Psoas muscle (tissue), 8 donors: ENCODE measurements around the gene CAMTA1. TPM values are rescaled to one million over a fixed set of nuclear protein-coding genes. Genes with fewer than 3 reads are reported as not detected.
"Not testable (repeated sequence)": the region's sequence is repeated elsewhere in the genome, so short reads cannot be mapped to it uniquely, and the experiment has no call there.

Experiments
- ATAC-seq, 4 donors: fragments of 200-7000 bp; cut with Tn5 transposase; one replicate each; pipeline ENCODE4 v1.9.1; 2020; ENCODE audit warnings: moderate library complexity in 3 of 4, mild to moderate bottlenecking in 2 of 4
- DNase-seq, 2 donors: peaks; one replicate each; pipeline ENCODE4 v3.0.0-alpha.2; 2020
- H3K27ac ChIP-seq: fragments of 200-600 bp; one replicate; pipeline ENCODE4 v1.8.0; 2022
- H3K27me3 ChIP-seq, 3 donors: fragments of 200-600 bp in 1 of 3; one replicate each; pipeline versions ENCODE4 v1.6.1 to v1.8.0; 2013 to 2022; ENCODE audit warnings: low read length in 2 of 3, mild to moderate bottlenecking in 2 of 3, moderate library complexity in 1 of 3; ENCODE audit not compliant: insufficient read depth in 3 of 3
- H3K36me3 ChIP-seq, 2 donors: fragments of 200-600 bp in 1 of 2; one replicate each; pipeline versions ENCODE4 v1.6.1 to v1.8.0; 2013 to 2022; ENCODE audit warnings: low read depth in 1 of 2, mild to moderate bottlenecking in 1 of 2, moderate library complexity in 1 of 2; ENCODE audit not compliant: insufficient read depth in 1 of 2
- H3K4me1 ChIP-seq: fragments of 200-600 bp; one replicate; pipeline ENCODE4 v1.8.0; 2022
- H3K4me3 ChIP-seq: fragments of 200-600 bp; one replicate; pipeline ENCODE4 v1.8.0; 2022; ENCODE audit warnings: mild to moderate bottlenecking
- H3K9me3 ChIP-seq: fragments of 200-600 bp; one replicate; pipeline ENCODE4 v1.8.0; 2022
- CTCF ChIP-seq: fragments of 200-600 bp; IDR thresholded peaks from one replicate; pipeline ENCODE4 v1.8.0; 2022; ENCODE audit warnings: antibody characterized with exemption
- WGBS, 3 donors: extraction: QIAGEN DNeasy Blood & Tissue Kit; methylation state at CpG; one replicate each; pipeline versions ENCODE4 v1.1.6 to v1.1.7; 2013; 5-methylcytosine and 5-hydroxymethylcytosine counted together
- intact Hi-C, 2 donors: fragments of 100-400 bp; cut with DNase I; formaldehyde crosslinking; loops; one replicate each; pipeline versions ENCODE4 v1.11.0 to v1.14.2; 2022
- polyA plus RNA-seq, 3 donors: library from polyadenylated mRNA; stranded (reverse); fragments of 200-250 nt; gene quantifications; one replicate each; pipeline ENCODE4 v1.2.3, GENCODE V29; 2013
- total RNA-seq, 4 donors: library from RNA; stranded (reverse); fragmentation: NEBNext Ultra II Directional in 2 of 4; extraction: Animal tissue kit (Norgen Biotek cat#: 25700) in 2 of 4; gene quantifications; one replicate each; pipeline versions ENCODE4 v1.2.1 to v1.2.4, GENCODE V29; 2021 to 2023
- donor health status: healthy with polysubstance abuse.
- donor health status: DM: no; HTN: no; CAD: no; lungs with moderate emphysema.
- donor health status: Bipolar disorder and iron deficiency.
- donor health status: healthy.
- donor health status: DM: yes; HTN: yes; CAD: no.
- donor health status: DM: no; HTN: no; CAD: no.
- donor health status: DM: no; HTN: no; CAD: no.
- donor health status: DM: yes; HTN: yes; CAD: no.

Gene CAMTA1
- total and polyA plus RNA-seq, 7 donors: 64.6 to 206 (median 76.5) TPM

GRCh38 chr1:7596126-7596965 is 811.1 kb downstream of the CAMTA1 start:
- 55 to 65% (median 65%) methylated on average over 10 of the region's 10 CpGs for WGBS, 3 donors
- H3K27me3 ChIP-seq: no peaks in the 10 kb centered on the region
- no peak for TF ChIP-seq CTCF
- ATAC-seq (no peak), DNase-seq (no peak)
- H3K4me3 ChIP-seq: no peak overlapping the region
- H3K27ac ChIP-seq: no peak overlapping the region
- no peaks in the 10 kb centered on the region for H3K4me1 ChIP-seq
- no peaks in the 10 kb centered on the region for H3K9me3 ChIP-seq
- intact Hi-C loops: no loop called here
- H3K36me3 ChIP-seq: no peaks in the 10 kb centered on the region

GRCh38 chr1:7598058-7598457 is 812.8 kb downstream of the CAMTA1 start:
- H3K27ac ChIP-seq, H3K4me1 ChIP-seq, H3K36me3 ChIP-seq, ATAC-seq, intact Hi-C loops, H3K9me3 ChIP-seq, DNase-seq, H3K27me3 ChIP-seq, H3K4me3 ChIP-seq: not testable (repeated sequence)
- 81 to 95% (median 85%) methylated on average over 2 of the region's 3 CpGs for WGBS, 3 donors

- ATAC-seq, H3K9me3 ChIP-seq, intact Hi-C loops, H3K27me3 ChIP-seq, H3K4me1 ChIP-seq, H3K4me3 ChIP-seq, DNase-seq, H3K36me3 ChIP-seq, H3K27ac ChIP-seq: not testable (repeated sequence)
- WGBS, 3 donors: 87 to 91% (median 89%) methylated on average over 6 of the region's 6 CpGs
These were observed 819.7 kb downstream of the CAMTA1 start for GRCh38 chr1:7604906-7605305.

DNA sequence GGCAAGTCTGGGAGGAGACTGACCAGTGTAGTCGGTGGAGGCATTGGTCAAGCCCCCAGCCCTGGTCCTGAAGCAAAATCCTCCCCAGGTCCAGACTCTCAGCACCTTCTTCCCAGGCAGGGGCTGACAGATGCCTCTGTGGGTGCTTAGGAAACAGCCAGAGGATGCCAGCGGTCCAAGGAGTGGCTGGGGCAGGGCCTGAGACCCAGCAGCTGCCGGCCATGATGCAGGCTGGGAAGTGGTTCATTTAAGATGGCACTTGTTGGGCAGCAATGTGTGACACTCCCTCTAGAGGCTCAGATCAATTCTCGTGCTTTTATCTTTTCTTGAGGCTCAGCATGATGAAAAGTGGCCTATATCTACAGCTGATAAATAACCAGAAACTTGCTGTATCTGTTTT is 820.8 kb downstream of the CAMTA1 start:
- Histone ChIP-seq H3K27ac (no peak overlapping the region), H3K36me3 (no peaks in the 10 kb centered on the region), H3K4me1 (no peaks in the 10 kb centered on the region), H3K4me3 (no peak overlapping the region), H3K27me3 (peaks cover 0 to 4% (median 0%) of the 10 kb centered on the region in 3 donors), H3K9me3 (no peaks in the 10 kb centered on the region)
- 72 to 76% (median 73%) methylated on average over 4 of the region's 4 CpGs for WGBS, 3 donors
- intact Hi-C loops: no loop called here
- no peak for TF ChIP-seq CTCF
- no peak for ATAC-seq
- DNase-seq: no peak

- no peak for ATAC-seq
- no peak for TF ChIP-seq CTCF
- Histone ChIP-seq H3K4me1 (no peaks in the 10 kb centered on the region), H3K4me3 (no peak overlapping the region), H3K27me3 (peaks cover 0 to 4% (median 0%) of the 10 kb centered on the region in 3 donors), H3K36me3 (no peaks in the 10 kb centered on the region), H3K27ac (no peak overlapping the region), H3K9me3 (no peaks in the 10 kb centered on the region)
- intact Hi-C loops: no loop called here
- DNase-seq: no peak
These were observed 821.8 kb downstream of the CAMTA1 start for GRCh38 chr1:7607097-7607496.
